Sciatic nerve (tissue), 2 donors: ENCODE results near the gene SLC41A3. TPM values are rescaled to one million over a fixed set of nuclear protein-coding genes. Genes with fewer than 3 reads are reported as not detected.

Source experiments
- ATAC-seq: fragments of 200-7000 bp; cut with Tn5 transposase; one replicate; pipeline ENCODE4 v1.9.1; 2020; ENCODE audit warnings: mild to moderate bottlenecking, moderate library complexity
- DNase-seq: peaks from one replicate; pipeline ENCODE4 v3.0.0-alpha.2; 2020; ENCODE audit warnings: low spot score
- intact Hi-C: fragments of 100-400 bp; cut with DNase I; formaldehyde crosslinking; loops from one replicate; pipeline ENCODE4 v1.14.2; 2022
- total RNA-seq: library from RNA; stranded (reverse); fragmentation: NEBNext Ultra II Directional; extraction: Animal tissue kit (Norgen Biotek cat#: 25700); gene quantifications from one replicate; pipeline ENCODE4 v1.2.1, GENCODE V29; 2021
- donor health status: DM: no; HTN: no; CAD: no.
- donor health status: DM: no; HTN: no; CAD: no.

The SLC41A3 gene
- total RNA-seq, 1 donor from 2014 or later = 42.8 TPM

GRCh38 chr3:126109146-126109879 is 25.4 kb upstream of the SLC41A3 start:
- intact Hi-C loops = no loop called here
- DNase-seq (peak; percentile 22), ATAC-seq (no peak)

- peak; percentile 35 for DNase-seq
- intact Hi-C loops = no loop called here
- ATAC-seq = no peak
These were observed 24.7 kb upstream of the SLC41A3 start for GRCh38 chr3:126108676-126109050.

DNA sequence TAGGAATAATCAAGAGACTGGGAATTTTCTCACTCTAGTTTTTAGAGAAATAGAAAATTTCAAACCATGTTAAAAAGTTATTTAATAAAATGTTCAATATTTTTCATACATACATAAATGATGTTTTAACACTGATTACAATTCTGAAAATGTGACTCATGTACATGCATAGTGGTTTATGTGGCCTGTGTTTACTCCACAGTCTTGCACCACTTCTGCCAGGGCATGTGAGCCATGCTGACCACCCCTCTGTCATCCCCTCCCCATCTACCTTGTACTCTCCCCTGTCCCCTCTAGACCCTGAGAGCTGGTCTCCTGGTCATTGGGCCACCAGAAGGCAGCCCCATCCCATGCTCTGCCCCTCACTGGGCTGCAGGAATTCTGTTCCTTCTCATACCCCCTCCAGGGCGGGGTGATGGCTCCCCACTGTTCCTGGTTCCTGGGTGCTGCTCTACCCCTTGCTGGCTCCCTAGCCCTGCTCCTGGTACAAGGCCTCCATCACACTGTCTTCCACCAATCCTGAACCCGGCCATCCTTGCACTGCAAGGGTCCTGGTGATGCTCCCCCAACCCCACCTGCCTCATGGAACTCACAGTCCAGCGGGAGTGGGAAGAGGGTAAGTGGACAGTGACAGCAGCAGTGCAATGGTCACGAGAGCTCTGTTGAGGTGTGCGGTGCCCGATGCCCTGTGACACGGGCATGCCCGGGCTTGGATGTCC is 24.2 kb upstream of the SLC41A3 start:
- intact Hi-C loops = no loop called here
- ATAC-seq (no peak), DNase-seq (peak; percentile 28)

GRCh38 chr3:126107203-126107939 is 23.4 kb upstream of the SLC41A3 start:
- intact Hi-C loops = no loop called here
- ATAC-seq (no peak), DNase-seq (peak; percentile 25)

DNA sequence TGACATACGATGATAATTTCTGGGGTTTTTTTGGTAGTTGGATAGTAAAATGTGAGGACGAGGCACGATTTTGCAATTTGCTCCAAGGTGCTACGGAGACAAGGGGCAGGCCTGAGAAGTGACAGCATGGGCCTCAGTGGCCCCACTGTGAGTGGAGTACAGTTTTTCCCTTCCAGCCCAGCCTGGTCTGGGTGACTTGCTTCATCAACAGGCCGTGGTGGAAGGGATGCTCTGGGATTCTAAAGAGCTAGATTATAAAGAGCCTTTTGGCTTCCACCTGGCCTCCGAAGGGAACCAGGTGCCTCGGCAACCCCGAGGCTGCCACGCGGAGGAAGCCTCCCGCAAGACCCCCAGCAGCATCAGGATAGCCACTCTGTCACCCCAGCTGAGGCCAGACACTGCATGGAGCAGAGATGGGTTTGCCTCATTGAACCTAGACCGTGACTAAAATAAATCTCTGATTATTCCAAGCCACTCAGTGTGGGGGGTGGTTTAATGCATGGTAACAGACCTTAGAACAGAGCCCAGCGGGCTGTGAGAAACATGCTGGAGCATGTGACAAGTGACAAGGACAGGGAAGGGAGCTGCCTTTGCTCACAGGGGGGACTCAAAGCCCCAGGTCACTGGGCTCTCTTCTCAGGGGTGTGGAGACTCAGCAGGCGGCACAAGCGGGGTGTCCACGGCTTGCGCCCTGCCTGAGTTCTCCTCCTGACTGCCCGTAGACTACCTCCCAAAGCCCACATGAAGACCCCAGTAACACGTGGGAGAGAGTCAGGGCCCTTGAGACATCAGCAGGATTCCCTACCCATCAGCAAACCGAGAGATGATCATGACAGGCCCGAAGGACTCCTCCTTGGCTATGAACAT is 22.6 kb upstream of the SLC41A3 start:
- ATAC-seq (no peak), DNase-seq (peak; percentile 26)
- intact Hi-C loops = no loop called here

GRCh38 chr3:126105691-126106187 is 21.8 kb upstream of the SLC41A3 start:
- intact Hi-C loops = no loop called here
- ATAC-seq (no peak), DNase-seq (no peak)

GRCh38 chr3:126104742-126105605 is 21.1 kb upstream of the SLC41A3 start:
- DNase-seq (no peak), ATAC-seq (no peak)
- intact Hi-C loops = no loop called here

GRCh38 chr3:126104028-126104635 is 20.2 kb upstream of the SLC41A3 start:
- DNase-seq = no peak
- no peak for ATAC-seq
- intact Hi-C loops = no loop called here

GRCh38 chr3:126103121-126104027 is 19.4 kb upstream of the SLC41A3 start:
- ATAC-seq = no peak
- intact Hi-C loops = no loop called here
- DNase-seq = no peak

GRCh38 chr3:126102530-126102951 is 18.6 kb upstream of the SLC41A3 start:
- intact Hi-C loops = no loop called here
- no peak for DNase-seq

GRCh38 chr3:126102011-126102410 is 18.1 kb upstream of the SLC41A3 start:
- DNase-seq (no peak), ATAC-seq (peak; percentile 12)
- intact Hi-C loops = no loop called here

More at GRCh38 chr3:126102530-126102951, 18.6 kb upstream of the SLC41A3 start:
- peak; percentile 71 for ATAC-seq

DNA sequence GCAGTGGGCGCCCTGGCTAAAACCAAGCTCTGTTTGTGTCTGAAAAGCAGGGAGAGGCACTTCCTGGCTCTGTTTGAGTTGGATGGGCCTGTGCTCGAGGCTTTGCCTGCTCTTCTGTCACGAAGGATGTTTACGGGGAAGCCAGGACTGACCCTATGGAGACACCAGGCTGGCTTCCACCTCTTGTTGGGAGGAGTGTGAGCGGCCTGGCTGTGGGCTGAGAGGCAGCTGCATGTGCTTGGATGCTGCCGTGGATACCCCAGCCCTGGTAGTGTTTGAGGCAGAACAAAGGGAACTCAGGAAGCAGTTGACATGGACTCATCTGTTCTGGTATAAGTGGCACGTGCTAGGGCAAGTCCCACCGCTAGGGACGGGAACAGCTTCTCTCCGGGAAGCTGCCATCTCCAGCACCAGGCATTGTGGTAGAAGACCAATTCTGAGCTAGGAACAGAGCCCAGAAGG is 17.6 kb upstream of the SLC41A3 start:
- intact Hi-C loops = no loop called here
- ATAC-seq = no peak
- DNase-seq = no peak

- peak; percentile 30 for ATAC-seq
- DNase-seq = no peak
These were observed 16.8 kb upstream of the SLC41A3 start for GRCh38 chr3:126100634-126101301.

GRCh38 chr3:126100269-126100633 is 16.3 kb upstream of the SLC41A3 start:
- intact Hi-C loops = no loop called here
- DNase-seq (no peak), ATAC-seq (no peak)

More at GRCh38 chr3:126100634-126101301, 16.8 kb upstream of the SLC41A3 start:
- intact Hi-C loops = no loop called here

DNA sequence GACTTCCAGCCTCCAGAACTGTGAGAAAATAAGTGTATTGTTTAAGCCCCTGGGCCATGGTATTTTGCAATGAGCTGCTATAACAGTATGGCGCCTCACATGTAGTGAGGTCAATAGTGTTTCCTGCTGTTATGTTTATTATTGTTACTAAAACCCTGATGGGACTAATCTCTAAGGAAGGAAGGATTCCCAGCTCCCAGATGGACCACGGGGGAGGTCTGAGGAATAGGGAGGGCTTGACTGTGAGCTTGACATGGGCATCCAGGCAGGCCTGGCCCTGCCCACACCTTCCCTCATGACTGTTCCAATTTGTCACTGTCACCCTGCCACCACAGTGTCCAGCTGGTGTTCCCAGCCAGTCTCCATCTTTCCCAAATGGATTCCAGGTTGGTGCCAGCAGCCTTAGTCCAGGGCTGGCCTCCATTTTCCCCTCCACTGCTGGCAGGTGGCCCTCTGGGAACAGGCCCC is 14.5 kb upstream of the SLC41A3 start:
- DNase-seq (no peak), ATAC-seq (no peak)
- intact Hi-C loops = no loop called here

DNA sequence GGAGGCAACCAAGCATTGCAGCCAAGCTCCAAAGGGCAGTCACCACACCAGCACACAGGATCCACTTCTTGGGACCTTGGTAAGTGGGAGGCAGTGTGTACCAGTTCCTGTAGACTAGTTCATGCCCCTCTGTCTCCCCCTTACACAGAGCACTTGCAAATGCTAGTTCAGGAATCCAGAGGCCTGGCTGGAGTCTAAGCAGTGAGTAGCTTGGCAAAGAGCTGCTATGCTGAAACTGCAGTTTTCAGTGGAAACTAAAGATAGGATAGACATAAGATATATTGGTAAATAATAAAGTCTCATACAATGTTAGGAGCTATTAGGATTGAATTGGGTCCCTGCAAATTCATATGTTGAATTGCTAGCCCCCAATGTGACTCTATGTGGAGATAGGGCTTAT is 13.9 kb upstream of the SLC41A3 start:
- intact Hi-C loops = no loop called here
- ATAC-seq (no peak), DNase-seq (no peak)
